H9 (cell line): ENCODE data around the gene TNFSF8. TPM values are rescaled to one million over a fixed set of nuclear protein-coding genes. Genes with fewer than 3 reads are reported as not detected.

Source experiments
- DNase-seq: peaks from one replicate; pipeline ENCODE4 v3.0.0-alpha.2; 2017
- H2AFZ ChIP-seq: one replicate; pipeline ENCODE4 v1.6.1; 2013; ENCODE audit warnings: mild to moderate bottlenecking, low read length, control low read depth, moderate library complexity
- H2AK5ac ChIP-seq: 2 replicates; pipeline ENCODE4 v1.6.1; 2013; ENCODE audit warnings: low read length, control low read depth, mixed read lengths; ENCODE audit not compliant: insufficient read length
- H2BK120ac ChIP-seq: one replicate; pipeline ENCODE4 v1.6.1; 2013; ENCODE audit warnings: low read depth, mild to moderate bottlenecking, low read length, control low read depth, inconsistent platforms; ENCODE audit not compliant: poor library complexity, severe bottlenecking
- H2BK12ac ChIP-seq: 2 replicates; pipeline ENCODE4 v1.6.1; 2013; ENCODE audit warnings: low read length, control low read depth, mixed read lengths, low read depth; ENCODE audit not compliant: insufficient read length
- H2BK15ac ChIP-seq: 2 replicates; pipeline ENCODE4 v1.6.1; 2013; ENCODE audit warnings: low read depth, low read length, control low read depth
- H2BK20ac ChIP-seq: one replicate; pipeline ENCODE4 v1.6.1; 2013; ENCODE audit warnings: low read depth, mild to moderate bottlenecking, low read length, control low read depth, inconsistent platforms; ENCODE audit not compliant: poor library complexity, severe bottlenecking
- H2BK5ac ChIP-seq: 2 replicates; pipeline ENCODE4 v1.6.1; 2013; ENCODE audit warnings: low read length, control low read depth, mixed read lengths; ENCODE audit not compliant: insufficient read length
- H3K14ac ChIP-seq: 2 replicates; pipeline ENCODE4 v1.6.1; 2013; ENCODE audit warnings: low read length, control low read depth; ENCODE audit not compliant: insufficient read depth
- H3K18ac ChIP-seq: 2 replicates; pipeline ENCODE4 v1.6.1; 2013; ENCODE audit warnings: low read depth, mild to moderate bottlenecking, mixed read lengths, low read length, control low read depth; ENCODE audit not compliant: insufficient read length
- H3K23ac ChIP-seq: 2 replicates; pipeline ENCODE4 v1.6.1; 2013; ENCODE audit warnings: low read length, control low read depth, mixed read lengths, low read depth; ENCODE audit not compliant: insufficient read length
- H3K23me2 ChIP-seq: 2 replicates; pipeline ENCODE4 v1.6.1; 2013; ENCODE audit warnings: low read depth, mild to moderate bottlenecking, mixed read lengths, low read length, control low read depth; ENCODE audit not compliant: insufficient read length, poor library complexity, severe bottlenecking
- H3K27ac ChIP-seq: 2 replicates; pipeline ENCODE4 v1.5.1; 2013; ENCODE audit warnings: low read length, control low read depth, mixed read lengths, low read depth; ENCODE audit not compliant: insufficient read length
- H3K27me3 ChIP-seq: 2 replicates; pipeline ENCODE4 v1.6.1; 2013; ENCODE audit warnings: low read length, control low read depth, inconsistent platforms; ENCODE audit not compliant: insufficient read depth
- H3K4ac ChIP-seq: 2 replicates; pipeline ENCODE4 v1.6.1; 2013; ENCODE audit warnings: low read depth, mild to moderate bottlenecking, control low read depth, inconsistent platforms, low read length, moderate library complexity
- H3K4me1 ChIP-seq: 2 replicates; pipeline ENCODE4 v1.6.1; 2013; ENCODE audit warnings: low read length, control low read depth, inconsistent platforms; ENCODE audit not compliant: insufficient read depth
- H3K4me2 ChIP-seq: 2 replicates; pipeline ENCODE4 v1.6.1; 2013; ENCODE audit warnings: low read length, control low read depth, mixed read lengths; ENCODE audit not compliant: insufficient read length, insufficient read depth
- H3K56ac ChIP-seq: 2 replicates; pipeline ENCODE4 v1.6.1; 2013; ENCODE audit warnings: low read depth, mild to moderate bottlenecking, mixed read lengths, low read length, control low read depth; ENCODE audit not compliant: insufficient read length
- H3K79me1 ChIP-seq: 2 replicates; pipeline ENCODE4 v1.6.1; 2013; ENCODE audit warnings: low read depth, mild to moderate bottlenecking, moderate library complexity, low read length, control low read depth, inconsistent platforms; ENCODE audit not compliant: insufficient read depth, poor library complexity, severe bottlenecking
- H3K79me2 ChIP-seq: 2 replicates; pipeline ENCODE4 v1.6.1; 2013; ENCODE audit warnings: low read length, control low read depth, inconsistent platforms; ENCODE audit not compliant: insufficient read depth
- H3K9ac ChIP-seq: 2 replicates; pipeline ENCODE4 v1.6.1; 2013; ENCODE audit warnings: low read length, control low read depth, mixed read lengths; ENCODE audit not compliant: insufficient read length; ENCODE audit errors: extremely low read depth
- H3K9me3 ChIP-seq: one replicate; pipeline ENCODE4 v1.6.1; 2013; ENCODE audit warnings: low read depth, low read length, inconsistent platforms; ENCODE audit not compliant: control insufficient read depth
- H3T11ph ChIP-seq: one replicate; pipeline ENCODE4 v1.6.1; 2013; ENCODE audit warnings: mild to moderate bottlenecking, low read length, control low read depth, inconsistent platforms
- H4K20me1 ChIP-seq: one replicate; pipeline ENCODE4 v1.6.1; 2013; ENCODE audit not compliant: control insufficient read depth, insufficient read length, insufficient read depth
- H4K5ac ChIP-seq: 2 replicates; pipeline ENCODE4 v1.6.1; 2013; ENCODE audit warnings: low read depth, mild to moderate bottlenecking, mixed read lengths, low read length, control low read depth; ENCODE audit not compliant: insufficient read length
- H4K8ac ChIP-seq: replicated peaks from 2 replicates; pipeline ENCODE4 v1.6.1; 2013; ENCODE audit warnings: low read length, control low read depth, mixed read lengths, low read depth; ENCODE audit not compliant: insufficient read length
- H4K91ac ChIP-seq: 2 replicates; pipeline ENCODE4 v1.6.1; 2013; ENCODE audit warnings: low read depth, mild to moderate bottlenecking, moderate library complexity, mixed read lengths, low read length, control low read depth; ENCODE audit not compliant: insufficient read length
- H3K27ac Mint-ChIP-seq, 3 experiments: 2 replicates in 2 of 3; 3 replicates in 1 of 3; pipeline ENCODE4 v1.8.0; 2020 to 2021; ENCODE audit warnings: mixed read lengths in 3 of 3, mild to moderate bottlenecking in 1 of 3, moderate library complexity in 1 of 3
- H3K27me3 Mint-ChIP-seq: 2 replicates; pipeline ENCODE4 v1.8.0; 2021; ENCODE audit warnings: low read depth, mild to moderate bottlenecking, moderate library complexity, mixed read lengths
- H3K36me3 Mint-ChIP-seq, 3 experiments: 2 replicates in 2 of 3; 3 replicates in 1 of 3; pipeline ENCODE4 v1.8.0; 2020 to 2021; ENCODE audit warnings: low read depth in 3 of 3, mixed read lengths in 3 of 3; ENCODE audit not compliant: insufficient read depth in 1 of 3
- H3K4me1 Mint-ChIP-seq, 2 experiments: 2 replicates each; pipeline ENCODE4 v1.8.0; 2020; ENCODE audit warnings: mixed read lengths in 2 of 2
- H3K4me3 Mint-ChIP-seq, 2 experiments: 2 replicates in 1 of 2; 3 replicates in 1 of 2; pipeline ENCODE4 v1.8.0; 2020 to 2021; ENCODE audit warnings: mild to moderate bottlenecking in 2 of 2, mixed read lengths in 2 of 2, moderate library complexity in 1 of 2
- H3K9me3 Mint-ChIP-seq, 2 experiments: 2 replicates in 1 of 2; 3 replicates in 1 of 2; pipeline ENCODE4 v1.8.0; 2020; ENCODE audit warnings: mild to moderate bottlenecking in 2 of 2, mixed read lengths in 2 of 2, moderate library complexity in 1 of 2
- WGBS: extraction: QIAGEN DNeasy Blood & Tissue Kit; methylation state at CpG from one replicate; pipeline ENCODE4 v1.1.7; 2013; ENCODE audit warnings: missing lambda C conversion rate, low lambda C conversion rate, mixed read lengths; ENCODE audit not compliant: insufficient read length; ENCODE audit errors: extremely low coverage; 5-methylcytosine and 5-hydroxymethylcytosine counted together
- total RNA-seq: library from RNA; stranded (reverse); gene quantifications from 2 replicates; pipeline ENCODE4 v1.2.1, GENCODE V29; 2021
- TF ChIP-seq, protein P1 (sequence below): fragments of 200-600 bp; sonication (generic); conservative IDR thresholded peaks from 3 replicates; pipeline ENCODE4 v1.8.0; 2021; ENCODE audit warnings: antibody characterized with exemption, mild to moderate bottlenecking

The TNFSF8 gene
- total RNA-seq, 1 experiment from 2014 or later: not detected

DNA sequence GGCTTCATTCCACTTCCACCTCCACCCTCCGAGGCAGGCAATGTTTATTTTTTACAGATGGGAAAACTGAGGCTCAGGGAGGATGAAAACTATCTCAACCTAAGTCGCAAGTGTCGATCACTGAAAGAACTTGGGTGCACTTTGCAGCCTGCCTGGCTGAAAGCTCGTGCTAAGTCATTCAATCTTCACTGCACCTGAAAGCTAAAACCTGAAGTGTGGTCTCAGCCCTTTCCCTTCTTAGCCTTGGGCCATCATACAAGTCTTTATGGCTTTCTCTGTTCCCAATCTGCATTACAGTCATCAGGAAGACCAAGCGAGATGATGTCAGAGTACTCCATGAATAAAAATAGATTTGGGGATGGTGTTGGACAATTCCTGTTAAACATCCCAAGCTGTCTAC, 1.0 kb upstream of the TNFSF8 start:
- Histone ChIP-seq H2BK120ac (no peak overlapping the region), H3K9me3 (no peaks in the 10 kb centered on the region), H3K27me3 (peaks cover 68% of the 10 kb centered on the region), H3K4me1 (no peaks in the 10 kb centered on the region), H2AFZ (no peak overlapping the region), H3K23ac (no peak overlapping the region), H3K79me2 (no peaks in the 10 kb centered on the region), H4K91ac (no peak overlapping the region), H2BK12ac (no peak overlapping the region), H3T11ph (no peak overlapping the region), H4K8ac (no peak overlapping the region), H2BK15ac (no peak overlapping the region), H3K4ac (no peak overlapping the region), H2AK5ac (no peak overlapping the region), H3K4me2 (no peak overlapping the region), H2BK5ac (no peak overlapping the region), H3K27ac (no peak overlapping the region), H4K20me1 (no peaks in the 10 kb centered on the region), H3K9ac (no peak overlapping the region), H3K18ac (no peak overlapping the region), H4K5ac (no peak overlapping the region), H2BK20ac (no peak overlapping the region), H3K79me1 (no peaks in the 10 kb centered on the region), H3K14ac (no peak overlapping the region), H3K56ac (no peak overlapping the region), H3K23me2 (no peaks in the 10 kb centered on the region)
- WGBS: no CpG with 5 or more reads among the region's 5 CpGs
- H3K27ac Mint-ChIP-seq: no peak overlapping the region
- H3K4me1 Mint-ChIP-seq: peaks cover 3 to 17% of the 10 kb centered on the region in 2 experiments
- H3K4me3 Mint-ChIP-seq: no peak overlapping the region
- TF ChIP-seq, protein P1, sequence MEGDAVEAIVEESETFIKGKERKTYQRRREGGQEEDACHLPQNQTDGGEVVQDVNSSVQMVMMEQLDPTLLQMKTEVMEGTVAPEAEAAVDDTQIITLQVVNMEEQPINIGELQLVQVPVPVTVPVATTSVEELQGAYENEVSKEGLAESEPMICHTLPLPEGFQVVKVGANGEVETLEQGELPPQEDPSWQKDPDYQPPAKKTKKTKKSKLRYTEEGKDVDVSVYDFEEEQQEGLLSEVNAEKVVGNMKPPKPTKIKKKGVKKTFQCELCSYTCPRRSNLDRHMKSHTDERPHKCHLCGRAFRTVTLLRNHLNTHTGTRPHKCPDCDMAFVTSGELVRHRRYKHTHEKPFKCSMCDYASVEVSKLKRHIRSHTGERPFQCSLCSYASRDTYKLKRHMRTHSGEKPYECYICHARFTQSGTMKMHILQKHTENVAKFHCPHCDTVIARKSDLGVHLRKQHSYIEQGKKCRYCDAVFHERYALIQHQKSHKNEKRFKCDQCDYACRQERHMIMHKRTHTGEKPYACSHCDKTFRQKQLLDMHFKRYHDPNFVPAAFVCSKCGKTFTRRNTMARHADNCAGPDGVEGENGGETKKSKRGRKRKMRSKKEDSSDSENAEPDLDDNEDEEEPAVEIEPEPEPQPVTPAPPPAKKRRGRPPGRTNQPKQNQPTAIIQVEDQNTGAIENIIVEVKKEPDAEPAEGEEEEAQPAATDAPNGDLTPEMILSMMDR: no peak
- peaks cover 0 to 3% of the 10 kb centered on the region in 2 experiments; a peak in 1 of 5 replicates for H3K9me3 Mint-ChIP-seq
- H3K27me3 Mint-ChIP-seq: peaks cover 97% of the 10 kb centered on the region
- DNase-seq: no peak
- H3K36me3 Mint-ChIP-seq: no peaks in the 10 kb centered on the region
